ENCODE data around the gene HCAR1.
"Not testable (repeated sequence)": the region's sequence is repeated elsewhere in the genome, so short reads cannot be mapped to it uniquely, and the experiment has no call there.

Gene HCAR1

GRCh38 chr12:122721057-122721545 lies 9.5 kb downstream of the HCAR1 start:
- DNase-seq = no peak

- not testable (repeated sequence) for DNase-seq
These were observed 14.0 kb downstream of the HCAR1 start, which contains the start of gene HCAR3 for GRCh38 chr12:122716658-122717057. HCAR3 (minus strand) TSS chr12:122716811; CDS start chr12:122716737, 74 bp downstream.

- not testable (repeated sequence) for DNase-seq
These were observed 15.4 kb downstream of the HCAR1 start for GRCh38 chr12:122715211-122715610.

GRCh38 chr12:122713491-122714188 lies 17.0 kb downstream of the HCAR1 start:
- DNase-seq = not testable (repeated sequence)

- DNase-seq = not testable (repeated sequence)
These were observed 19.4 kb downstream of the HCAR1 start for GRCh38 chr12:122711266-122711665.

- DNase-seq = not testable (repeated sequence)
These were observed 20.3 kb downstream of the HCAR1 start for GRCh38 chr12:122710341-122710740.

- DNase-seq = not testable (repeated sequence)
These were observed 21.4 kb downstream of the HCAR1 start for GRCh38 chr12:122709287-122709686.

- not testable (repeated sequence) for DNase-seq
These were observed 26.8 kb downstream of the HCAR1 start for GRCh38 chr12:122703841-122704240.

GRCh38 chr12:122702890-122703611 lies 27.6 kb downstream of the HCAR1 start, which contains the start of gene HCAR2:
HCAR2 (minus strand) TSS chr12:122703357; CDS start chr12:122703283, 74 bp downstream.
- not testable (repeated sequence) for DNase-seq

- not testable (repeated sequence) for DNase-seq
These were observed 29.2 kb downstream of the HCAR1 start for GRCh38 chr12:122701481-122701880.

GRCh38 chr12:122700038-122700710 lies 30.5 kb downstream of the HCAR1 start:
- DNase-seq = not testable (repeated sequence)

- DNase-seq = not testable (repeated sequence)
These were observed 33.7 kb downstream of the HCAR1 start for GRCh38 chr12:122696922-122697321.

GRCh38 chr12:122691566-122691965 lies 39.1 kb downstream of the HCAR1 start:
- no peak for DNase-seq

GRCh38 chr12:122688291-122688690 lies 42.4 kb downstream of the HCAR1 start:
- no peak for DNase-seq

- no peak for DNase-seq
These were observed 43.6 kb downstream of the HCAR1 start for GRCh38 chr12:122687086-122687485.

GRCh38 chr12:122686538-122686937 lies 44.1 kb downstream of the HCAR1 start:
- no peak for DNase-seq

- DNase-seq = no peak
These were observed 46.3 kb downstream of the HCAR1 start for GRCh38 chr12:122684297-122684813.

- no peak for DNase-seq
These were observed 48.8 kb downstream of the HCAR1 start for GRCh38 chr12:122681814-122682213.

GRCh38 chr12:122680989-122681388 lies 49.7 kb downstream of the HCAR1 start:
- not testable (repeated sequence) for DNase-seq

GRCh38 chr12:122676781-122677180 lies 53.9 kb downstream of the HCAR1 start:
- not testable (repeated sequence) for DNase-seq
